ENCODE data around the gene ZNF749.

DNA sequence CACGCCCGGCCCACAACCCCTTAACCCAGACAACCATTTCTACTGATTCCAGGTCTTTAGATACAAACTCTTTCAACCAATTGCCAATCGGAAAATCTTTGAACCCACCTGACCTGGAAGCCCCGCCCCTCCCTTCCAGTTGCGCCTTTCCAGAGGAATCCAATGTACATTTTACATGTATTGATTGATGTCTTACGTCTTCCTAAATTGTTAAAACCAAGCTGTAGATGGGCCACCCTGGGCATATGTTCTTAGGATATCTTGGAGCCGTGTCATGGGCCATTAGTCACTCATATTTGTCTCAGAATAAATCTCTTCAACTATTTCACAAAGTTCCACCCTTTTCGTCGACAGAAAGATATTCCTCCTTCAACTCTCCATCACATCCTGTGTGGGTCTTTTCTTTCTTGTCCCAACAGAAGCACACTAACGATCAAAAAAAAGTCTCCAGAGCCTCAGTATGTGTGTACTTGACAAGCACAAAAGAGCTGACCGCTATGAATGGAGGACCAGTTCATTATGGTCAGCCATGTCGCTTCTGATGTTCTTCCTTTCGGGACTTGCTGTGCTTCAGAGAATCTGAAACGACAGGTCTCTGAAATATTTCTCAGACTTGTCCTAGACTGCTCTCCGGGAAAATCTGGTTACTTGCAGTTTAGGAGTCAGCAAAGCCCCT, 601 bp upstream of the ZNF749 start:
- TF ChIP-seq POLR2A (IDR thresholded peaks at IDR 0.05; ENCODE audit: low read depth, low read length) (no peak), RFX5 (IDR thresholded peaks at IDR 0.05; ENCODE audit: low read depth, low read length) (no peak), CEBPB (IDR thresholded peaks at IDR 0.05; ENCODE audit: low read depth, low read length) (no peak)
- TF ChIP-seq, protein P1, sequence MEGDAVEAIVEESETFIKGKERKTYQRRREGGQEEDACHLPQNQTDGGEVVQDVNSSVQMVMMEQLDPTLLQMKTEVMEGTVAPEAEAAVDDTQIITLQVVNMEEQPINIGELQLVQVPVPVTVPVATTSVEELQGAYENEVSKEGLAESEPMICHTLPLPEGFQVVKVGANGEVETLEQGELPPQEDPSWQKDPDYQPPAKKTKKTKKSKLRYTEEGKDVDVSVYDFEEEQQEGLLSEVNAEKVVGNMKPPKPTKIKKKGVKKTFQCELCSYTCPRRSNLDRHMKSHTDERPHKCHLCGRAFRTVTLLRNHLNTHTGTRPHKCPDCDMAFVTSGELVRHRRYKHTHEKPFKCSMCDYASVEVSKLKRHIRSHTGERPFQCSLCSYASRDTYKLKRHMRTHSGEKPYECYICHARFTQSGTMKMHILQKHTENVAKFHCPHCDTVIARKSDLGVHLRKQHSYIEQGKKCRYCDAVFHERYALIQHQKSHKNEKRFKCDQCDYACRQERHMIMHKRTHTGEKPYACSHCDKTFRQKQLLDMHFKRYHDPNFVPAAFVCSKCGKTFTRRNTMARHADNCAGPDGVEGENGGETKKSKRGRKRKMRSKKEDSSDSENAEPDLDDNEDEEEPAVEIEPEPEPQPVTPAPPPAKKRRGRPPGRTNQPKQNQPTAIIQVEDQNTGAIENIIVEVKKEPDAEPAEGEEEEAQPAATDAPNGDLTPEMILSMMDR (conservative IDR thresholded peaks at IDR 0.05; ENCODE audit: low read depth, low read length): no peak
- TF ChIP-seq, protein P2, sequence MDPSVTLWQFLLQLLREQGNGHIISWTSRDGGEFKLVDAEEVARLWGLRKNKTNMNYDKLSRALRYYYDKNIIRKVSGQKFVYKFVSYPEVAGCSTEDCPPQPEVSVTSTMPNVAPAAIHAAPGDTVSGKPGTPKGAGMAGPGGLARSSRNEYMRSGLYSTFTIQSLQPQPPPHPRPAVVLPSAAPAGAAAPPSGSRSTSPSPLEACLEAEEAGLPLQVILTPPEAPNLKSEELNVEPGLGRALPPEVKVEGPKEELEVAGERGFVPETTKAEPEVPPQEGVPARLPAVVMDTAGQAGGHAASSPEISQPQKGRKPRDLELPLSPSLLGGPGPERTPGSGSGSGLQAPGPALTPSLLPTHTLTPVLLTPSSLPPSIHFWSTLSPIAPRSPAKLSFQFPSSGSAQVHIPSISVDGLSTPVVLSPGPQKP (IDR thresholded peaks at IDR 0.05; ENCODE audit: borderline replicate concordance, low read depth, low read length): no peak

All from IMR-90 (cell line).